ENCODE results near the gene CREB3L2.
"Not testable (repeated sequence)": the region's sequence is repeated elsewhere in the genome, so short reads cannot be mapped to it uniquely, and the experiment has no call there.

Gene CREB3L2

GRCh38 chr7:137986252-137987017 lies 15.5 kb downstream of the CREB3L2 start:
- DNase-seq (ENCODE audit: low read depth), result peak; percentile 92
- no peak for TF ChIP-seq CTCF (IDR thresholded peaks at IDR 0.05; ENCODE audit: low read length, missing control alignments)
- H3K4me3 ChIP-seq (replicated peaks; ENCODE audit: low read depth, low read length), result no peak overlapping the region

GRCh38 chr7:137985897-137986251 lies 16.0 kb downstream of the CREB3L2 start:
- no peak for DNase-seq (ENCODE audit: low read depth)
- no peak overlapping the region for H3K4me3 ChIP-seq (replicated peaks; ENCODE audit: low read depth, low read length)
- TF ChIP-seq CTCF (IDR thresholded peaks at IDR 0.05; ENCODE audit: low read length, missing control alignments), result no peak

GRCh38 chr7:137985253-137985896 lies 16.5 kb downstream of the CREB3L2 start:
- no peak for TF ChIP-seq CTCF (IDR thresholded peaks at IDR 0.05; ENCODE audit: low read length, missing control alignments)
- H3K4me3 ChIP-seq (replicated peaks; ENCODE audit: low read depth, low read length), result no peak overlapping the region
- peak; percentile 41 for DNase-seq (ENCODE audit: low read depth)

DNA sequence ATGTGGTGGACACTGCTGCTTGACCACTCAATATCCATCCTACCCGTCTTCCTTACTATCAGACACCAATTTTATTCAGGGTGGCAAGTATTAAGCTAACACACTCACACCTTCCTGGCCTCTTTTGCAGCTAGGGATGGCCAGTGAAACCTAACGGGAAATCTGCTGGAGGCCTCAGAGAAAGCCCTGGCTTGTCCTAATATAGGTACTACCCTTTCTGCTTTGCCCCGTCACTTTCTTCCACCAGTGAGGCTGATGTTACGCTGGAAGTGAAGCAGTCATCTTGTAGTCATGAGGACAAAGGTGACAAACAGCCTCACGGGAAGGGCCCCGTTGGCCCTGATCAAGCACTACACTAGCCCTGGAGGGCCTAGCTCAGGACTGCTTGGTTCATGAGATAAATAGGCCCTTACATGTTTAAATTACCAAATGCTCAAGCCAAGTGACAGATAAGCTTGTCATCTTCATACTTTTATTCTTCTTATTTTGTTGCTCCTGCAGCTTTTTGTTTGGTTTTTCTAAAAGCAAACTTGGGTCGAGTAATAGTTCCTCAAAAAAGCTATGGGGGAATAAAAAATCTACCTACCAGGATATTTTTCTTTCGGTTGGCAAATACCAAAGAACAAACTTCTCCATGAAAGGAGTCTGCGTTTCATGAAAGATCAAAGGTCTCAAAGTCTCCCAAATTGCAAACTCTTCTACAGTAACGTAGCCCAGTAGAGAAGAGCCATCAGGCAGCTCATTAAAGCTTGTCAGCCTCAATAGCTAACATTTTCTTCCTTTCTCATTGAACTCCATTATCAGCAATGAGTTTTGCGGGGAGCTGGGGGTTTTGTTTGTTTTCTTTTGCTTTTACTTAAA lies 17.5 kb downstream of the CREB3L2 start:
- TF ChIP-seq CTCF (IDR thresholded peaks at IDR 0.05; ENCODE audit: low read length, missing control alignments), result no peak
- no peak for DNase-seq (ENCODE audit: low read depth)
- H3K4me3 ChIP-seq (replicated peaks; ENCODE audit: low read depth, low read length), result no peak overlapping the region

DNA sequence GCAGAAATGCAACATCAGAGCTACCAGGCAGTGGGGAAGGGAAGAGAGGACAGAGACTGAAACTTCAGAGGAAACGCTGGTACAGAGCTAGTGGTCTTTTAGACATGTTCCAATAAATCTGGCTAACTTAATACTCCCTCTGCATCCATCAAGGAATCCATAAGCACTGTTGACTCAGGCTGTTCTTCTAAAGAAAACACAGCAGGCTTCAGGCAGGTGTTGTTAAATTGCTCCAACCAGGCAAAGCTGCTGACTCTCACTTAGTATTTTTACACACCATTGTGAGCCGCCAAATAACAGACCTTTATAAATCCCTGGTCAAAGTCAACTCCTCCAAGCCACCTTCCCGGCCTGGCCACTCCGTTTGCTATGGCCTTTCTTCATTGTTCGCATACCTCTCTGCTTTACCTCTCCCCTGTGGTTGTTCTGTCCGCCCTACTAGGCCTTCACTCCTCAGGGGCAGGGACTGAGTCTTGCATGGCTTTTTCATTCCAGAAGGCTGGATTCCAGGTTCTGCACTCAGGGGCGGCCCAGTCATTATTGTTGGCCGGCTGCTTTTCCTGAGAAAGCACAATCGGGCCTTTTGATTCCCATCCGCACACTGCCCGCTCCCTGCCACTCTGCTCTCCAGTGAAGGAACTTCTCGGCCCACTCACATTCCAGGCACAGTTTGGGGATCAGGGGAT lies 18.4 kb downstream of the CREB3L2 start:
- no peak for DNase-seq (ENCODE audit: low read depth)
- no peak for TF ChIP-seq CTCF (IDR thresholded peaks at IDR 0.05; ENCODE audit: low read length, missing control alignments)
- H3K4me3 ChIP-seq (replicated peaks; ENCODE audit: low read depth, low read length), result no peak overlapping the region

DNA sequence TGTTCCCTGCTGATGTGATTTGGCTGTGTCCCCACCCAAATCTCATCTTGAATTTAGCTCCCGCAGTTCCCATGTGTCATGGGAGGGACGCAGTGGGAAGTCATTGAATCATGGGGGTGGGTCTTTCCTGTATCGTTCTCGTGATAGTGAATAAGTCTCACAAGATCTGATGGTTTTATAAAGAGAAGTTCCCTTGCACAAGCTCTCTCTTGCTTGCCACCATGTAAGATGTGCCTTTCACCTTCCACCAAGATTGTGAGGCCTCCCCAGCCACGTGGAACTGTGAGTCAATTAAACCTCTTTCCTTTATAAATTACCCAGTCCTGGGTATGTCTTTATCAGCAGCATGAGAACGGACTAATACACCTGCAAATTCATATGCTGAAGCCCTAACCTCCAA lies 19.5 kb downstream of the CREB3L2 start:
- DNase-seq (ENCODE audit: low read depth); H3K4me3 ChIP-seq (replicated peaks; ENCODE audit: low read depth, low read length): not testable (repeated sequence)

DNA sequence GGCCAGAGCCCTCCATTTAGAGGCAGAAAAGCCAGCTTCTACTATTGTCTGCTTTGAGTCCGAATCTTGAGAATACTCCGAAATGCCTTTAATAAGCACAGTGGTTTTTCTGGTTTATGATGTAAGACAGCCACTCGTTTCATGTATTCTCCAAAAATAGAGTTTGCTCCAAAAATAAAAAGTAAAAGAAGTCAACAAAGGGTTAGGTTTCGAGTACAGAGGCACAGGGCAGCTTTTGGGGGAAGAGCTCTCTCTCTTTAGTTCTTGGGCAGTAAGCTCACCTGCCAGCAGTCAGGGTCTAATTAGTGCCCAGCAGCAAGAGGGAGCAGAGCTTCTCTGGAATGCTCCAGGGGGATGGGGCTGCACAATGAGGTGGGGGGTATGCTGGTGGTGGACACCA lies 20.2 kb downstream of the CREB3L2 start:
- DNase-seq (ENCODE audit: low read depth), result no peak
- no peak for TF ChIP-seq CTCF (IDR thresholded peaks at IDR 0.05; ENCODE audit: low read length, missing control alignments)
- H3K4me3 ChIP-seq (replicated peaks; ENCODE audit: low read depth, low read length), result no peak overlapping the region

Measured in fibroblast of pulmonary artery (primary cell).